ENCODE data around the gene GRPEL1.
"Not testable (repeated sequence)": the region's sequence is repeated elsewhere in the genome, so short reads cannot be mapped to it uniquely, and the experiment has no call there.

DNA sequence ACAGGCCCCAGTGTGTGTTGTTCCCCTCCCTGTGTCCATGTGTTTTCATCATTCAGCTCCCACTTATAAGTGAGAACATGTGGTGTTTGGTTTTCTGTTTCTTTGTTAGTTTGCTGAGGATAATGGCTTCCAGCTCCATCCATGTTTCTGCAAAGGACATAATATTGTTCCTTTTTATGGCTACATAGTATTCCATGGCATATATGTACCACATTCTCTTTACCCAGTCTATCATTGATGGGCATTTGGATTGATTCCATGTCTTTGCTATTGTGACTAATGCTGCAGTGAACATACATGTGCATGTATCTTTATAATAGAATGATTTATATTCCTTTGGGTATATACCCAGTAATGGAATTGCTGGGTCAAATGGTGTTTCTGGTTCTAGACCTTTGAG lies 11.6 kb upstream of the GRPEL1 start:
- TF ChIP-seq, protein P1, sequence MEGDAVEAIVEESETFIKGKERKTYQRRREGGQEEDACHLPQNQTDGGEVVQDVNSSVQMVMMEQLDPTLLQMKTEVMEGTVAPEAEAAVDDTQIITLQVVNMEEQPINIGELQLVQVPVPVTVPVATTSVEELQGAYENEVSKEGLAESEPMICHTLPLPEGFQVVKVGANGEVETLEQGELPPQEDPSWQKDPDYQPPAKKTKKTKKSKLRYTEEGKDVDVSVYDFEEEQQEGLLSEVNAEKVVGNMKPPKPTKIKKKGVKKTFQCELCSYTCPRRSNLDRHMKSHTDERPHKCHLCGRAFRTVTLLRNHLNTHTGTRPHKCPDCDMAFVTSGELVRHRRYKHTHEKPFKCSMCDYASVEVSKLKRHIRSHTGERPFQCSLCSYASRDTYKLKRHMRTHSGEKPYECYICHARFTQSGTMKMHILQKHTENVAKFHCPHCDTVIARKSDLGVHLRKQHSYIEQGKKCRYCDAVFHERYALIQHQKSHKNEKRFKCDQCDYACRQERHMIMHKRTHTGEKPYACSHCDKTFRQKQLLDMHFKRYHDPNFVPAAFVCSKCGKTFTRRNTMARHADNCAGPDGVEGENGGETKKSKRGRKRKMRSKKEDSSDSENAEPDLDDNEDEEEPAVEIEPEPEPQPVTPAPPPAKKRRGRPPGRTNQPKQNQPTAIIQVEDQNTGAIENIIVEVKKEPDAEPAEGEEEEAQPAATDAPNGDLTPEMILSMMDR (conservative IDR thresholded peaks at IDR 0.05 in 1 of 2, IDR thresholded peaks at IDR 0.05 in 1 of 2; ENCODE audit: low read depth in 1 of 2, low read length in 2 of 2): not testable (repeated sequence)
- TF ChIP-seq EZH2 (IDR thresholded peaks at IDR 0.05; ENCODE audit: low read length, missing control alignments): not testable (repeated sequence)

All from fibroblast of lung (primary cell).